Stimulated activated CD4-positive, alpha-beta T cell treated with anti-CD3 and anti-CD28 coated beads, Interleukin-4, amount 100 ng/mL, for 48 hours (primary cell): Measurements from ENCODE around the gene TVP23A.
"Not testable (repeated sequence)": the region's sequence is repeated elsewhere in the genome, so short reads cannot be mapped to it uniquely, and the experiment has no call there.

Source experiments
- DNase-seq, 2 donors: peaks; one replicate each; pipeline ENCODE4 v3.0.0-alpha.2; 2020; ENCODE audit warnings: low read depth in 2 of 2

The TVP23A gene

DNA sequence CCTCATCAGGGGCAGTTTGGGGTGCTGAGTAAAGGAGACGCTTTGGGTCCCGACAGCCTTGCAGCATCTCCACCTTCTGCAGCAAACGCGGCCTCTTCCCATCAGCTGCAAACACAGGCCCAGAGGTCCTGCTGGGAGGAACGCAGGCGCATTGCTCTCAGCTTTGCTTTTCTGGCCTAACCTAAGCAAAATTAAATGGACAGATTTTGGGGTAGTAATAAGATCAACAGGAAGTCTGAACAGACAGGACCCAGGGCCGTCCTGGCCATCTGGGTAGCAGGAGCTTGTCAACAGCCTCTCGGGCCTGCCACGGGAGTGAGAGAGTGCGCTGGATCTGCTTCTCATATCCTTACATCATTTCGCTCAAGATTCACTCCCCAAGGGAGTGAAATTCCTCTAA, 67.8 kb downstream of the TVP23A start:
- no peak for DNase-seq

DNA sequence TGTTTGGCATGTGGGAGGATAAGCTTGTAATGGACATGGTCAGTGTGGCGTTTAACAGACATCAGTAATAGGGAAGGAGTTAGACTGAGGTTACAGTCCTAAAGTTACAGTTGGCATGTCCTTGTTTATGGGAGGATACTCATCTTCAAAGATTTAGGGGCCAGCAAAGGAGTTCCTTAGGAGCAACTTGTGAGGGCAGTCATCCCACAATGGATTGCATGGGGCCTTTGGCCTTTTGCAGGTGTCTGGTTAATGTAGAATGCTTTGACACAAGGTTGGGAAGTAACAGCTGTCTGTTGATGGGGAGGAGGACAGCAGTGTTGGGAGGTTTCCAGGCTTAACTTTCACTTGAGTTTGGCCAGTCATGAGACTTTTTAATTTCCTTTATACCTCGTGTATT, 72.8 kb downstream of the TVP23A start:
- DNase-seq = no peak

GRCh38 chr16:10744370-10745030, 74.1 kb downstream of the TVP23A start:
- DNase-seq = no peak

DNA sequence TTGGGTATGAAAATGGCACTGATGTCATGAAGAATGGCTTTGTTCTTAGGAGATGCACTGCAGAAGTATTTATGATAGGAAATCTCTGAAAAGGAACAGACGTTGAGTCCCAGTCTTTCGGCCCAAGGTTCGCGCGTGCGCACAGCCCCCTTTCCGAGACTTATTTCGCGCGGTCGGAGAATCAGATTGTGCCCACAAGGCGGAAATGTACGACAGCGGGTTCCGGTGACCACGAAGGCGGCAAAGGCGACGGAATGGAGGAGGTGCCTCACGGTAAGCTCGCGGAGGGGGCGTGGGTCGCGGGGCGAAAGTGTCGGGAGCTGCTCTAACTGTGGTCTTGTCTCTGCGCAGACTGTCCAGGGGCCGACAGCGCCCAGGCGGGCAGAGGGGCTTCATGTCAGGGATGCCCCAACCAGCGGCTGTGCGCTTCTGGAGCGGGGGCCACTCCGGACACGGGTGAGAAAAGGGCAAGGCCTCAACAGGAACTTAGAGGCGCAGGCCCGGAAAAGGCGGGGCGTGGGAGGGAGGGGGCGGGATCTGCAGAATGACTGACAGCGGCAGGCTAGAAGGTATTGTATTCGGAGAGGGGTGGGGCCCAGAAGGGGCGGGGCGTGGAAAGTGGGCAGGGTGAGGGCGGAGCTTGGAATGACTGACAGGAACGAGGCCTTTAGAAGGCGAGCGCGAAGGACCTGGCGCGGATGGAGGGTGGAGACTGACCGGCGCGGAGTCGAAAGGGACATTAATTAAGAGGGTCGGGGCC, 74.8 kb downstream of the TVP23A start, which contains the start of gene NUBP1:
Gene NUBP1 (plus strand): TSS at position 233 of the 760 bp plus-strand sequence. CDS start 22 bp downstream, at position 255.
- peak; percentile 99 to 100 for DNase-seq

GRCh38 chr16:10743227-10743609, 75.4 kb downstream of the TVP23A start:
- DNase-seq = no peak

- no peak for DNase-seq
Measured at GRCh38 chr16:10741844-10742243, 76.8 kb downstream of the TVP23A start.

GRCh38 chr16:10741249-10741648, 77.3 kb downstream of the TVP23A start:
- not testable (repeated sequence) for DNase-seq

GRCh38 chr16:10740845-10741208, 77.8 kb downstream of the TVP23A start:
- no peak for DNase-seq

DNA sequence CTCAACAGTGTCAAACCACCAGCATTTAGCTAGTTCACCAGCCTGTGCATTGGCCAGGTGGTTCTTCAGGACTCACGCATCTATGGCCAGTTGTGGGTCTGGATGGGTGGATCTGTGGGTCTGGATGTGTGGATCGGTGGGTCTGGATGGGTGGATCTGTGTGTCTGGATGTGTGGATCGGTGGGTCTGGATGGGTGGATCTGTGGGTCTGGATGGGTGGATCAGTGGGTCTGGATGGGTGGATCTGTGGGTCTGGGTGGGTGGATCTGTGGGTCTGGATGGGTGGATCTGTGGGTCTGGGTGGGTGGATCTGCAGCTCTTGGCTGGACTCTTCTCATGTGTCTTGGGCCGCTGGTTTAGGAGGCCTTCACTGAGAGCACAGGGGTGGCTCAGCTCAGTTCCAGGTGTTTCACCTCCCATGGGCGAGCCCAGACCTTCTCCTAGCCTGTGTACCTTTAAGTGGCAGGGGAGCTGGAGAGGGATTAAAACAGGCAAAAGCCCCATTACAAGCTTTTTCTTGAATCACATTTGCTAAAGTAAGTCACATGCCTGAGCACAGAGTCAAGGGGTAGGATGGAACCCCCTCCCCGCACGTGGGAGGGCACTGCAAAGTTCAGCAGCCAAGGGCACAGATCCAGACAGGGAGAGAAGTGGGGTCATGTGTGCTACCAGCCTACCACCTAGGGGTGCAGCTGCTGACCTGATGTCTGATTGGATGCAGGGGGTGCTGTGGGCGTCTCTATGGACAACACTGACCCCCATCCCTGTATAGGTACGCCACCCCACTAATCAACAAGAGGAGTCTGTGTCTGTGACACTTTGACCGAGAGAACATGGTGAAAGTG, 78.4 kb downstream of the TVP23A start:
- DNase-seq = no peak

- peak; percentile 35 to 44 for DNase-seq
Measured at GRCh38 chr16:10738231-10739077, 80.1 kb downstream of the TVP23A start.

DNA sequence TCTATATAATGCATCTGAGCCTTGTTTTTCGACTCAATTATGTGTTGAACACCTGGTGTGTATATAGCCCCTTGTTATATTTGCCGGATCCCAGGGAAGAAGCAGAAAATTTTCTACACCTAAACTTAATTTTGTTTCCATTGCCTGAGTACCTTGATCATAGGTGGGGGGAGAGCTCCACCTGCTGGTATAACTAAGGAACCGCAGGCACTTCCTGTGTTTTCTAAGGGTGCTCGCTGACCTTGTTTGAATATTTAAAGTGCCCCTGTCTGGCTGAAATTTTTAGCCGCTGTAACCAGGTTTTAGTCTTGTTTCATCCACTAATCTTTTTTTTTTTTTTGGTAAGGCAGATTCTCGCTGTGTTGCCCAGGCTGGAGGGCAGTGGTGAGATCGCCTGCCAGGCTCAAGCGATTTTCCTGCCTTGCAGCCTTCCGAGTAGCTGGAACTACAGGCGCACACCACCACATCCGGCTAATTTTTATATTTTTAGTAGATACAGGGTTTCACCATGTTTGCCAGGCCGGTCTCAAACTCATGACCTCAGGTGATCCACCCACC, 81.4 kb downstream of the TVP23A start:
- peak; percentile 35 to 44 for DNase-seq

DNA sequence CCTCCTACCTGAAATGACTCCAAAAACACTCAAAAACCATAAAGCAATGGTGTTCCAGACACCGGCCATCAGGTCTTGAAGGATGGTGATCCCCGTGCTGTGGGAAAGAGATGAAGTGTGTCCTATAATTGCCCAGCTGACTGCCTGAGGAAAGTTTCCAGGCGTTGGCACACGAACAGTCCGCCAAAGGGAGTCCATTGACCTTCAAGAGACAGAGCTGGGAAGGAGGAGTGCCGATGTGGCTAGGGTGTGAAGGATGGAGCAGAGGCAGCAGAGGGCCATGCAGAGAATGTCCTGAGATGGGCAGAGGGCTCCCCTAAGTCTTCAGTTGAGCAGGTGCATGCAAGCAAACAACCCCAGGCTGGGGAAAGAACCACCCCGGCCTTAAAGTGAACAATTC, 86.8 kb downstream of the TVP23A start:
- DNase-seq = no peak

DNA sequence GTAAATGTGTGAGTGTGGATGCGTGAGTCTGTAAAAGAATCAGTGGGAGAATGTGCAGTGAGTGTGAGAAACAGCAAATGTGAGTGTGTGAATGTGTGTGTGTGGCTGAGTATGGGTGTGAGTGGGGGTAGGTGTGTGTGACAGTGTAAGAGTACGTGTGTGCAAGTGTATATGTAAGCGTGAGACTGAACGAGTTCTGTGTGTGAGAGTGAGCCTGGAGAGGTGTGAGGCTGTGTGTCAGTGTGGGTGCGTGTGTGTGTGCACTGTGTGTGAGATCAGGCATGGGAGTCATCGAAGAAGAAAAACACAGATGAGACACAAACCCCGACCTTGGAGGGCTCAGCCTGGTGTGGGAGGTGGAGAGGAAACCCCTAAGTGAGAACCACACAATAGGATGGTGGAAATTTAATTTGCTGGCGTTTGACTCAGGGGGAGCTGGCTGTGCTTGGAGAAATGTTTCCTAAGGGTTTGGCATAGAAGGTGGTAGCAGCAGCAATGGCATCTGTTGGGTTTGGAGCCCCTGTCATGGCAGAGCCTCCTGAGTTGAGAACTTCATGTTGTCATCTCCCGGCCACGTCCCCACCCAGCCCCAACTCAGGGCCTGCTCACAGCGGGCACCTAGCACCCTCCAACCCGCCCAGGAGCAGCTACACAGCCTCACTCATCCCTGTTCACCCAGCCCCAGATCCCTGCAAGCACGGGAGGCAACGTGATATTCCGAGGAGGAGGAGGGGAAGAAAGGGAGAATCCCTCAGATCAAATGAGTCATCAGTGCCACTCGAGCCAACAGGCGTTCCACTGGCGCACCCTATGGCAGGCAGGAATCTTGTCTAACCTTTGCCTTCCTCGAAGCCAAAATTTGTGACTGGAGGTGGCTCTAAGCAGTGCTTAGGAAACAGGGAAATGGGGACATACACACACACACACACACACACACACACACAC, 89.2 kb downstream of the TVP23A start:
- DNase-seq = no peak

- no peak for DNase-seq
Measured at GRCh38 chr16:10728003-10728887, 90.3 kb downstream of the TVP23A start.
